Measurements from ENCODE around the gene RNF138.

DNA sequence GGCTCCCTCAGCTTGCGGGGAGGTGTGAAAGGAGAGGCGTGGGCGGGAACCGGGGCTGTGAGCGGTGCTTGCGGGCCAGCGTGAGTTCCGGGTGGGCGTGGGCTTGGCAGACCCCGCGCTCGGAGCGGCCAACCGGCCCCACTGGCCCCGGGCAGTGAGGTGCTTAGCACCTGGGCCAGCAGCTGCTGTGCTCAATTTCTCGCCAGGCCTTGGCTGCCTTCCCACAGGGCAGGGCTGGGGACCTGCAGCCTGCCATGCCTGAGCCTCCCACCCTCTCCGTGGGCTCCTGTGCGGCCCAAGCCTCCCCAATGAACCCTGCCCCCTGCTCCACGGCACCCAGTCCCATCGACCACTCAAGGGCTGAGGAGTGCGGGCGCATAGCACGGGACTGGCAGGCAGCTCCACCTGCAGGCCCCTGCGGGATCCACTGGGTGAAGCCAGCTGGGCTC, 48.2 kb downstream of the RNF138 start:
- TF ChIP-seq, protein P1, sequence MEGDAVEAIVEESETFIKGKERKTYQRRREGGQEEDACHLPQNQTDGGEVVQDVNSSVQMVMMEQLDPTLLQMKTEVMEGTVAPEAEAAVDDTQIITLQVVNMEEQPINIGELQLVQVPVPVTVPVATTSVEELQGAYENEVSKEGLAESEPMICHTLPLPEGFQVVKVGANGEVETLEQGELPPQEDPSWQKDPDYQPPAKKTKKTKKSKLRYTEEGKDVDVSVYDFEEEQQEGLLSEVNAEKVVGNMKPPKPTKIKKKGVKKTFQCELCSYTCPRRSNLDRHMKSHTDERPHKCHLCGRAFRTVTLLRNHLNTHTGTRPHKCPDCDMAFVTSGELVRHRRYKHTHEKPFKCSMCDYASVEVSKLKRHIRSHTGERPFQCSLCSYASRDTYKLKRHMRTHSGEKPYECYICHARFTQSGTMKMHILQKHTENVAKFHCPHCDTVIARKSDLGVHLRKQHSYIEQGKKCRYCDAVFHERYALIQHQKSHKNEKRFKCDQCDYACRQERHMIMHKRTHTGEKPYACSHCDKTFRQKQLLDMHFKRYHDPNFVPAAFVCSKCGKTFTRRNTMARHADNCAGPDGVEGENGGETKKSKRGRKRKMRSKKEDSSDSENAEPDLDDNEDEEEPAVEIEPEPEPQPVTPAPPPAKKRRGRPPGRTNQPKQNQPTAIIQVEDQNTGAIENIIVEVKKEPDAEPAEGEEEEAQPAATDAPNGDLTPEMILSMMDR (IDR thresholded peaks at IDR 0.05), result no peak
- TF ChIP-seq, protein P2, sequence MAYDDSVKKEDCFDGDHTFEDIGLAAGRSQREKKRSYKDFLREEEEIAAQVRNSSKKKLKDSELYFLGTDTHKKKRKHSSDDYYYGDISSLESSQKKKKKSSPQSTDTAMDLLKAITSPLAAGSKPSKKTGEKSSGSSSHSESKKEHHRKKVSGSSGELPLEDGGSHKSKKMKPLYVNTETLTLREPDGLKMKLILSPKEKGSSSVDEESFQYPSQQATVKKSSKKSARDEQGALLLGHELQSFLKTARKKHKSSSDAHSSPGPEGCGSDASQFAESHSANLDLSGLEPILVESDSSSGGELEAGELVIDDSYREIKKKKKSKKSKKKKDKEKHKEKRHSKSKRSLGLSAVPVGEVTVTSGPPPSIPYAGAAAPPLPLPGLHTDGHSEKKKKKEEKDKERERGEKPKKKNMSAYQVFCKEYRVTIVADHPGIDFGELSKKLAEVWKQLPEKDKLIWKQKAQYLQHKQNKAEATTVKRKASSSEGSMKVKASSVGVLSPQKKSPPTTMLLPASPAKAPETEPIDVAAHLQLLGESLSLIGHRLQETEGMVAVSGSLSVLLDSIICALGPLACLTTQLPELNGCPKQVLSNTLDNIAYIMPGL (CRISPR knock-in tag; IDR thresholded peaks at IDR 0.05), result no peak
- no peak for TF ChIP-seq TEAD4 (CRISPR knock-in tag; IDR thresholded peaks at IDR 0.05)
